ENCODE data around the gene C19orf12. TPM values are rescaled to one million over a fixed set of nuclear protein-coding genes. Genes with fewer than 3 reads are reported as not detected.

The C19orf12 gene
- total RNA-seq, 2 experiments from 2014 or later, result 12.5 to 20.6 TPM

GRCh38 chr19:29653398-29653797, 61.7 kb downstream of the C19orf12 start:
- TF ChIP-seq EZH2phosphoT487 (IDR thresholded peaks at IDR 0.05; ENCODE audit: borderline replicate concordance, low read depth, low read length), result no peak
- TF ChIP-seq CTCF (conservative IDR thresholded peaks at IDR 0.05; ENCODE audit: low read length), result no peak
- no peaks in the 10 kb centered on the region for H3K9me2 ChIP-seq (ENCODE audit: insufficient read depth, low read length)
- intact Hi-C loops (cut with micrococcal nuclease; ENCODE audit: unreplicated experiment), result no loop called here
- H3K36me3 ChIP-seq (ENCODE audit: insufficient read depth, low read length), result no peaks in the 10 kb centered on the region
- no peaks in the 10 kb centered on the region for H4K20me1 ChIP-seq (ENCODE audit: insufficient read depth, low read length)
- BruUV-seq (replicated peaks), result no TSS peak
- no peak overlapping the region for H3K4me2 ChIP-seq (ENCODE audit: low read length)
- CTCF ChIA-PET (ENCODE audit: unreplicated experiment), result no interaction called here
- POLR2A ChIA-PET, result no interaction called here
- H3K4me1 ChIP-seq (ENCODE audit: insufficient read depth, low read length, poor library complexity, severe bottlenecking), result no peaks in the 10 kb centered on the region
- no peak overlapping the region for H3K4me3 ChIP-seq (ENCODE audit: low read depth, low read length, poor library complexity, severe bottlenecking)
- no peak overlapping the region for H2AFZ ChIP-seq (ENCODE audit: low read length)
- H3K27ac ChIP-seq (ENCODE audit: low read depth, low read length, poor library complexity, severe bottlenecking), result no peak overlapping the region
- DNase-seq (ENCODE audit: low spot score), result no peak
- no peaks in the 10 kb centered on the region for H3K9me3 ChIP-seq (ENCODE audit: low read length)
- H3K79me2 ChIP-seq (ENCODE audit: insufficient read depth, low read depth, low read length), result no peaks in the 10 kb centered on the region

- TF ChIP-seq EZH2phosphoT487 (IDR thresholded peaks at IDR 0.05; ENCODE audit: borderline replicate concordance, low read depth, low read length), result no peak
- TF ChIP-seq CTCF (conservative IDR thresholded peaks at IDR 0.05; ENCODE audit: low read length), result no peak
- H3K36me3 ChIP-seq (ENCODE audit: insufficient read depth, low read length), result no peaks in the 10 kb centered on the region
- BruUV-seq (replicated peaks), result no TSS peak
- H3K9me3 ChIP-seq (ENCODE audit: low read length), result no peaks in the 10 kb centered on the region
- H3K4me1 ChIP-seq (ENCODE audit: insufficient read depth, low read length, poor library complexity, severe bottlenecking), result no peaks in the 10 kb centered on the region
- CTCF ChIA-PET (ENCODE audit: unreplicated experiment), result no interaction called here
- no peak overlapping the region for H2AFZ ChIP-seq (ENCODE audit: low read length)
- H3K27ac ChIP-seq (ENCODE audit: low read depth, low read length, poor library complexity, severe bottlenecking), result no peak overlapping the region
- no peak overlapping the region for H3K4me2 ChIP-seq (ENCODE audit: low read length)
- no peaks in the 10 kb centered on the region for H3K9me2 ChIP-seq (ENCODE audit: insufficient read depth, low read length)
- H3K4me3 ChIP-seq (ENCODE audit: low read depth, low read length, poor library complexity, severe bottlenecking), result no peak overlapping the region
- DNase-seq (ENCODE audit: low spot score), result no peak
- H3K79me2 ChIP-seq (ENCODE audit: insufficient read depth, low read depth, low read length), result no peaks in the 10 kb centered on the region
- POLR2A ChIA-PET, result interaction anchor here (0.6 kb wide), 1 partner anchor 330 kb away, joined by 3 read pairs; no protein-coding TSS in a partner anchor
- intact Hi-C loops (cut with micrococcal nuclease; ENCODE audit: unreplicated experiment), result no loop called here
- H4K20me1 ChIP-seq (ENCODE audit: insufficient read depth, low read length), result no peaks in the 10 kb centered on the region
Observed at GRCh38 chr19:29651622-29652394, 63.3 kb downstream of the C19orf12 start.

- no TSS peak for BruUV-seq (replicated peaks)
- intact Hi-C loops (cut with micrococcal nuclease; ENCODE audit: unreplicated experiment), result no loop called here
- Histone ChIP-seq H3K27ac (ENCODE audit: low read depth, low read length, poor library complexity, severe bottlenecking) (no peak overlapping the region), H3K79me2 (ENCODE audit: insufficient read depth, low read depth, low read length) (no peaks in the 10 kb centered on the region), H3K9me2 (ENCODE audit: insufficient read depth, low read length) (no peaks in the 10 kb centered on the region), H4K20me1 (ENCODE audit: insufficient read depth, low read length) (no peaks in the 10 kb centered on the region), H3K4me3 (ENCODE audit: low read depth, low read length, poor library complexity, severe bottlenecking) (no peak overlapping the region), H2AFZ (ENCODE audit: low read length) (no peak overlapping the region), H3K4me2 (ENCODE audit: low read length) (no peak overlapping the region), H3K9me3 (ENCODE audit: low read length) (no peaks in the 10 kb centered on the region), H3K36me3 (ENCODE audit: insufficient read depth, low read length) (no peaks in the 10 kb centered on the region), H3K4me1 (ENCODE audit: insufficient read depth, low read length, poor library complexity, severe bottlenecking) (no peaks in the 10 kb centered on the region)
- ChIA-PET CTCF (ENCODE audit: unreplicated experiment) (no interaction called here), POLR2A (no interaction called here)
- TF ChIP-seq EZH2phosphoT487 (IDR thresholded peaks at IDR 0.05; ENCODE audit: borderline replicate concordance, low read depth, low read length), result no peak
- TF ChIP-seq CTCF (conservative IDR thresholded peaks at IDR 0.05; ENCODE audit: low read length), result no peak
- no peak for DNase-seq (ENCODE audit: low spot score)
Observed at GRCh38 chr19:29650772-29651387, 64.2 kb downstream of the C19orf12 start.

Measured in OCI-LY7 (cell line).